Kidney (tissue), 14 donors: ENCODE measurements around the gene JPH3. TPM values are rescaled to one million over a fixed set of nuclear protein-coding genes. Genes with fewer than 3 reads are reported as not detected.

Source experiments
- DNase-seq, 5 donors: peaks; one replicate each; pipeline ENCODE4 v3.0.0-alpha.2; 2013 to 2020
- FAIRE-seq: peaks from 2 replicates; lab custom pipeline; 2012; peaks lifted over from hg19 to GRCh38; lab: Jason Lieb, UNC
- H3K27ac ChIP-seq, 2 donors: one replicate each; pipeline ENCODE4 v1.7.0; 2013; ENCODE audit warnings: low read depth in 2 of 2, low read length in 2 of 2, inconsistent platforms in 1 of 2
- H3K27me3 ChIP-seq: one replicate; pipeline ENCODE4 v1.7.1; 2013; ENCODE audit warnings: low read length, inconsistent platforms; ENCODE audit not compliant: control insufficient read depth, insufficient read depth
- H3K36me3 ChIP-seq, 3 donors: one replicate each; pipeline versions ENCODE4 v1.7.0 to v1.7.1; 2013; ENCODE audit warnings: low read length in 3 of 3, control low read depth in 1 of 3, inconsistent platforms in 1 of 3; ENCODE audit not compliant: insufficient read depth in 3 of 3, control insufficient read depth in 2 of 3
- H3K4me1 ChIP-seq, 3 donors: one replicate each; pipeline versions ENCODE4 v1.7.0 to v1.7.1; 2013; ENCODE audit warnings: low read length in 3 of 3, inconsistent platforms in 1 of 3, low read depth in 1 of 3; ENCODE audit not compliant: control insufficient read depth in 2 of 3, insufficient read depth in 2 of 3
- H3K4me3 ChIP-seq, 3 donors: one replicate each; pipeline versions ENCODE4 v1.7.0 to v1.8.1; 2013; ENCODE audit warnings: low read length in 3 of 3, control low read depth in 1 of 3, inconsistent platforms in 1 of 3
- H3K9ac ChIP-seq, 3 donors: one replicate each; pipeline versions ENCODE4 v1.7.0 to v1.7.1; 2013; ENCODE audit warnings: low read length in 3 of 3, control low read depth in 1 of 3, inconsistent platforms in 1 of 3
- H3K9me3 ChIP-seq, 3 donors: one replicate each; pipeline versions ENCODE4 v1.7.0 to v1.7.1; 2013; ENCODE audit warnings: low read length in 3 of 3, control low read depth in 1 of 3, inconsistent platforms in 1 of 3; ENCODE audit not compliant: control insufficient read depth in 2 of 3, insufficient read depth in 1 of 3
- CTCF ChIP-seq: IDR thresholded peaks from 3 replicates; pipeline ENCODE4 v1.5.1; 2012; ENCODE audit warnings: mild to moderate bottlenecking, moderate library complexity, borderline replicate concordance; ENCODE audit not compliant: insufficient read depth; ENCODE audit errors: extremely low read depth
- intact Hi-C: fragments of 100-400 bp; cut with DNase I; formaldehyde crosslinking; loops from one replicate; pipeline ENCODE4 v1.11.1; 2022
- polyA plus RNA-seq: library from polyadenylated mRNA; stranded (reverse); fragments of 350-450 nt; fragmentation: Illumina TruSeq; extraction: RNeasy Lipid Tissue Mini Kit (QIAGEN cat#74804); gene quantifications from one replicate; pipeline ENCODE4 v1.2.3, GENCODE V29; 2014; ENCODE audit warnings: low read depth, low replicate concordance; ENCODE audit not compliant: insufficient read depth
- total RNA-seq: library from RNA; stranded (reverse); fragmentation: NEBNext Ultra II Directional; extraction: Animal tissue kit (Norgen Biotek cat#: 25700); gene quantifications from one replicate; pipeline ENCODE4 v1.2.1, GENCODE V29; 2021
- donor health status: control.
- donor health status: control.
- donor health status: control.
- donor health status: control.
- donor health status: control.
- donor health status: DM: yes; HTN: yes; CAD: no.
- donor health status: Normal renal cell carcinoma (clear cell type).

Gene JPH3
- total and polyA plus RNA-seq, 2 donors from 2014 or later: 0.69 TPM; not detected in 1

GRCh38 chr16:87585442-87586200 lies 16.7 kb upstream of the JPH3 start:
- Histone ChIP-seq H3K36me3 (no peaks in the 10 kb centered on the region), H3K27ac (no peak overlapping the region), H3K9me3 (no peaks in the 10 kb centered on the region), H3K9ac (no peak overlapping the region), H3K27me3 (no peaks in the 10 kb centered on the region), H3K4me1 (peaks cover 0 to 9% (median 0%) of the 10 kb centered on the region in 3 donors), H3K4me3 (no peak overlapping the region)
- no peak for FAIRE-seq
- no peak for DNase-seq
- intact Hi-C loops: no loop called here
- no peak for TF ChIP-seq CTCF

- Histone ChIP-seq H3K9ac (no peak overlapping the region), H3K27me3 (no peaks in the 10 kb centered on the region)
Measured at GRCh38 chr16:87586201-87586782, 16.0 kb upstream of the JPH3 start.

GRCh38 chr16:87587636-87588035 lies 14.7 kb upstream of the JPH3 start:
- DNase-seq: no peak
- Histone ChIP-seq H3K36me3 (no peaks in the 10 kb centered on the region), H3K27me3 (no peaks in the 10 kb centered on the region), H3K4me1 (peaks cover 0 to 7% (median 0%) of the 10 kb centered on the region in 3 donors), H3K9me3 (no peaks in the 10 kb centered on the region), H3K4me3 (no peak overlapping the region), H3K9ac (no peak overlapping the region), H3K27ac (no peak overlapping the region)
- no peak for FAIRE-seq
- no peak for TF ChIP-seq CTCF
- intact Hi-C loops: no loop called here

More at GRCh38 chr16:87586201-87586782, 16.0 kb upstream of the JPH3 start:
- intact Hi-C loops: no loop called here
- no peak for DNase-seq
- Histone ChIP-seq H3K4me3 (no peak overlapping the region), H3K4me1 (peaks cover 0 to 9% (median 0%) of the 10 kb centered on the region in 3 donors), H3K27ac (no peak overlapping the region), H3K9me3 (no peaks in the 10 kb centered on the region), H3K36me3 (no peaks in the 10 kb centered on the region)
- TF ChIP-seq CTCF: no peak
- FAIRE-seq: no peak
